ENCODE measurements around the gene SCO2.

SCO2 gene

DNA sequence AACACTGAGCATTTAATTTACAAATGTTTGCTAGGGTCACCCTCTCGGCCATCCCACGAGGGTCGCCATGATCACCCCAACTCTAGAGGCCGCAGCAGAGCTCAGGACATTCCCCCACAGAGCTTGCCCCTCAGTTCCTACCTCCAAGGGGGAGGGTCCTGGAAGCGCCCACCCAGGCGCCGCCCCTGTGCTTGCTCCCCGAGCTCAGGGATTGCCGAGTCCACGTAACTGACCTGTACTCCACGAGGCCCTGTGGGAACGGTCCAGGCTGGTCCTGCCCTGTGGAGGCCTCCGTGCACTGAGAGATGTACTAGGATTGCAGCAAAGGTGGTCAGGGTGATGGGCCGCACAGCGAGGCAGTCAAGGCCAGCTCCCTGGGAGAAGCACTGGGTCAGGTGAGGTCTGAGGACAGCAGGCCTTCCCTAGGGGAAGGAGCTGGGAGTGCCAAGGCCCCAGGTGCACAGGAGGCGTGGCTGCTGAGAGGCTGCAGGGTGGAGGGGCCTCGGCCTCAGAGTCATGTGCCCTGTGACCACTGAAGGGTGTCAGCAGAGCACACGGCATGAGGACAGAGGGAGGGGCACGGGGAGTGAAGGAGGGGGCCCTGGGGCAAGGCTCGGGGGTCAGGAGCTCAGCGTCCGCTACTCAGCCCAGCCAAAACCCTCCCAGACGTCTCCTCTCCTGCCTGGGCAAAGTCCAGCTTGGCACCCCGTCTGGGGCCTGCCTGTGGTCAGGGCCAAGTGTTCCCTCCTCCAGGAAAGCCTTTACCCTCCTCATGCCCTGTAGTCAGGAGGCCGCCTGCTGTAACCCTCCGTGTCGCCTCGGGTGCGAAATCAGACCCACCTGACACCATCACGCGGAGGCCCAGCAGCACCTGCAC lies 41.2 kb downstream of the SCO2 start:
- TF ChIP-seq, protein P1, sequence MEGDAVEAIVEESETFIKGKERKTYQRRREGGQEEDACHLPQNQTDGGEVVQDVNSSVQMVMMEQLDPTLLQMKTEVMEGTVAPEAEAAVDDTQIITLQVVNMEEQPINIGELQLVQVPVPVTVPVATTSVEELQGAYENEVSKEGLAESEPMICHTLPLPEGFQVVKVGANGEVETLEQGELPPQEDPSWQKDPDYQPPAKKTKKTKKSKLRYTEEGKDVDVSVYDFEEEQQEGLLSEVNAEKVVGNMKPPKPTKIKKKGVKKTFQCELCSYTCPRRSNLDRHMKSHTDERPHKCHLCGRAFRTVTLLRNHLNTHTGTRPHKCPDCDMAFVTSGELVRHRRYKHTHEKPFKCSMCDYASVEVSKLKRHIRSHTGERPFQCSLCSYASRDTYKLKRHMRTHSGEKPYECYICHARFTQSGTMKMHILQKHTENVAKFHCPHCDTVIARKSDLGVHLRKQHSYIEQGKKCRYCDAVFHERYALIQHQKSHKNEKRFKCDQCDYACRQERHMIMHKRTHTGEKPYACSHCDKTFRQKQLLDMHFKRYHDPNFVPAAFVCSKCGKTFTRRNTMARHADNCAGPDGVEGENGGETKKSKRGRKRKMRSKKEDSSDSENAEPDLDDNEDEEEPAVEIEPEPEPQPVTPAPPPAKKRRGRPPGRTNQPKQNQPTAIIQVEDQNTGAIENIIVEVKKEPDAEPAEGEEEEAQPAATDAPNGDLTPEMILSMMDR (IDR thresholded peaks at IDR 0.05; ENCODE audit: low read depth, low read length, missing control alignments): no peak
- peaks cover 11% of the 10 kb centered on the region for H3K27me3 ChIP-seq (replicated peaks)
- in situ Hi-C loops (cut with HindIII; ENCODE audit: low pct_ligation_motif_present, low sequenced_read_pairs): no loop called here
- H3K27ac ChIP-seq: no peak overlapping the region
- no peak overlapping the region for H3K4me3 ChIP-seq (ENCODE audit: low read depth, low read length)
- H3K36me3 ChIP-seq (replicated peaks): no peaks in the 10 kb centered on the region
- no peak for DNase-seq

DNA sequence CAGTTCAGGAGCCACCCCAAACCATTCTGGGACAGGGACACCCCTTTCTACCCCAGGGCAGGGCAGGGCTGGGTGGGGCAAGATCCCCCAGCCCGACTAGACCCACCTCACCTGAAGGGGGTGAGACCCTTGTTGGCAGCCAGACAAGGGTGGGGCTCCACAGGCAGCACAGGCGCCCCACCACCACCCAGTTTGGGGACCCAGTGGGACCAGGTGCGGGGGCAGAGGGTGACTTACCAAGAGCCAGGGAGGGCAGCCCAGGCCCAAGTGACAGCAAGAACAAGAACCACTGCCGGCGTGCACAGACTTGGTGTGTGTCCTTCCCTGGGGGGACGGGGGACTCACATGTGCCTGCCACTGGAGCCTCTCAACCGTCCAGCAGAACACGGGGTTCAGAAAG lies 41.8 kb downstream of the SCO2 start:
- in situ Hi-C loops (cut with HindIII; ENCODE audit: low pct_ligation_motif_present, low sequenced_read_pairs): no loop called here
- H3K27ac ChIP-seq: no peak overlapping the region
- TF ChIP-seq, protein P1 (IDR thresholded peaks at IDR 0.05; ENCODE audit: low read depth, low read length, missing control alignments): no peak
- peaks cover 11% of the 10 kb centered on the region for H3K27me3 ChIP-seq (replicated peaks)
- no peak for DNase-seq
- no peak overlapping the region for H3K4me3 ChIP-seq (ENCODE audit: low read depth, low read length)
- H3K36me3 ChIP-seq (replicated peaks): no peaks in the 10 kb centered on the region

DNA sequence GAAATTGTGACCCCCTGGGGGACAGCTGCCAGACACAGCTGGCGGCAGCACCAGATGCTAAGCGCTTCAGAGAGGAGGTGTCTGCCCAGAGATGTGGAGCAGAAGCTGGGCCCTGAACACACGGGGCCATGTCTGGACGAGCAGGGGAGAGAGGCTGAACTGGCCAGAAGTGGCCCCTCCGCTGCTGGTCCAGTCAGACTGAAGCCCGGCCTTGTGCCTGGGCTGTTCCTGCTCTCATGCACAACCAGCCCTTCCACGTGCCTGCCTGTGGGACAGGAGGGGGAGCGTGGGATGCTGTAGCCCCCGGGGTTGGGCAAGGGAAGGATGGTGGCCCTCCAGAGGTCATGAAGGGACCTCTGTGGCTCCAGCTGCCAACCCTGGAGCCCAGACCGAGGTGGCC lies 42.3 kb downstream of the SCO2 start:
- H3K27me3 ChIP-seq (replicated peaks): peaks cover 11% of the 10 kb centered on the region
- no peaks in the 10 kb centered on the region for H3K36me3 ChIP-seq (replicated peaks)
- no peak for DNase-seq
- in situ Hi-C loops (cut with HindIII; ENCODE audit: low pct_ligation_motif_present, low sequenced_read_pairs): no loop called here
- H3K27ac ChIP-seq: no peak overlapping the region
- TF ChIP-seq, protein P1 (IDR thresholded peaks at IDR 0.05; ENCODE audit: low read depth, low read length, missing control alignments): no peak
- H3K4me3 ChIP-seq (ENCODE audit: low read depth, low read length): no peak overlapping the region

GRCh38 chr22:50482107-50483074 lies 43.0 kb downstream of the SCO2 start:
- TF ChIP-seq, protein P1 (IDR thresholded peaks at IDR 0.05; ENCODE audit: low read depth, low read length, missing control alignments): no peak
- DNase-seq: no peak
- H3K4me3 ChIP-seq (ENCODE audit: low read depth, low read length): peak overlapping the region; percentile 36
- peaks cover 11% of the 10 kb centered on the region for H3K27me3 ChIP-seq (replicated peaks)
- H3K36me3 ChIP-seq (replicated peaks): no peaks in the 10 kb centered on the region
- no peak overlapping the region for H3K27ac ChIP-seq
- in situ Hi-C loops (cut with HindIII; ENCODE audit: low pct_ligation_motif_present, low sequenced_read_pairs): no loop called here

DNA sequence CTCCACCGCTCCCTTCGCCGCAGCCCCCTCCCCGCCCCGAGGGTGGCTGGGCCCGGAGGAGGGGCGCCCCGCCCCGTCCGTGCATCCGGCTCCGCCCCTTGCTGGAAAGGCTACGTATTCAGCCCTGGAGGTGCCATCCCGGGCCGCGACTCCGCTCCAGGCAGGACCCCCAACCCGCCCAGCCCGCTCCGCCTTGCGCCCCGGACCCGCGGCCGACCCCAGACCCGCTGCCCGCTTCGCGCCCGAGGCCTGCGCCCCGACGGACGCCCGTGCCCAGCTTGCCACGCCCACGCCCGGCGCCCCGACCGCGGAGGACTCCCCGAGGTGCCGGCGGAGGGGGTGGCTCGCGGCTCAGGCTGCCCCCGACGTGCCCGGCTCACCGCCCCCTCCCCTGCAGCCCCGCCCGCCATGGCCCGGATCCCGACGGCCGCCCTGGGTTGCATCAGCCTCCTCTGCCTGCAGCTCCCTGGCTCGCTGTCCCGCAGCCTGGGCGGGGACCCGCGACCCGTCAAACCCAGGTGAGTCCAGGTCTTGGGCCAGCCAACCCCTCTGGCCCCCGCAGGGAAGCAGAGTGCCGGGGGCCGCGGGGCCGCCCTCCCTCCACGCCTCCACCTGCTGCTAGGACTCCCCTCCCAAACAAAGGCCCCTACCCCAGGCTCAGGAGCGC lies 43.8 kb downstream of the SCO2 start, which contains the start of gene ADM2:
Gene ADM2 (plus strand): TSS at position 104 of the 667 bp plus-strand sequence. CDS start 305 bp downstream, at position 409.
- TF ChIP-seq, protein P1 (IDR thresholded peaks at IDR 0.05; ENCODE audit: low read depth, low read length, missing control alignments): no peak
- H3K27ac ChIP-seq: no peak within 1 kb of the TSS
- peak within 1 kb of the TSS; percentile 36 for H3K4me3 ChIP-seq (ENCODE audit: low read depth, low read length)
- in situ Hi-C loops (cut with HindIII; ENCODE audit: low pct_ligation_motif_present, low sequenced_read_pairs): no loop called here
- no peak for DNase-seq
- no peaks in the 10 kb centered on the region for H3K36me3 ChIP-seq (replicated peaks)
- peaks cover 11% of the 10 kb centered on the region for H3K27me3 ChIP-seq (replicated peaks)
